Natural killer cell treated with Interleukin-12 subunit alpha and Interleukin-12 subunit beta and Interleukin-15 and Interleukin-18, amount 100 ng/mL, for 72 hours (primary cell): Measurements from ENCODE around the gene DTNBP1. TPM values are rescaled to one million over a fixed set of nuclear protein-coding genes. Genes with fewer than 3 reads are reported as not detected.

ENCODE experiments used
- ATAC-seq, 2 donors: fragments of 150-1000 bp; cut with Tn5 transposase in 1 of 2; sonication (Bioruptor Pico), chemical (Tn5 transposase) in 1 of 2; 2 replicates each; pipeline ENCODE4 v1.10.0; 2021
- DNase-seq: peaks from one replicate; pipeline ENCODE4 v3.0.0; 2022; ENCODE audit warnings: low spot score
- H3K27ac Mint-ChIP-seq, 2 donors: 1 replicate in 1 of 2; 2 replicates in 1 of 2; pipeline ENCODE4 v1.8.0; 2022; ENCODE audit warnings: mixed read lengths in 2 of 2, mild to moderate bottlenecking in 1 of 2, moderate library complexity in 1 of 2
- H3K27me3 Mint-ChIP-seq, 2 donors: 1 replicate in 1 of 2; 2 replicates in 1 of 2; pipeline ENCODE4 v1.8.0; 2022; ENCODE audit warnings: mixed read lengths in 2 of 2
- H3K36me3 Mint-ChIP-seq: one replicate; pipeline ENCODE4 v1.8.0; 2022; ENCODE audit warnings: mixed read lengths
- H3K4me1 Mint-ChIP-seq, 2 donors: 1 replicate in 1 of 2; 2 replicates in 1 of 2; pipeline ENCODE4 v1.8.0; 2022; ENCODE audit warnings: low read depth in 2 of 2, mixed read lengths in 2 of 2, mild to moderate bottlenecking in 1 of 2
- H3K4me3 Mint-ChIP-seq: one replicate; pipeline ENCODE4 v1.8.0; 2022; ENCODE audit warnings: mixed read lengths
- H3K9me3 Mint-ChIP-seq: 2 replicates; pipeline ENCODE4 v1.8.0; 2022; ENCODE audit warnings: mixed read lengths
- total RNA-seq, 2 donors: library from RNA; stranded (reverse); gene quantifications; one replicate each; pipeline ENCODE4 v1.2.3, GENCODE V29; 2022

The DTNBP1 gene
- total RNA-seq, 2 donors from 2014 or later, result 21.5 to 32.6 TPM

GRCh38 chr6:15517600-15517999 is 145.2 kb downstream of the DTNBP1 start:
- H3K9me3 Mint-ChIP-seq, result no peaks in the 10 kb centered on the region
- H3K4me1 Mint-ChIP-seq, result peaks cover 39 to 43% of the 10 kb centered on the region in 2 donors
- H3K27me3 Mint-ChIP-seq, result no peaks in the 10 kb centered on the region
- peaks cover 14% of the 10 kb centered on the region for H3K36me3 Mint-ChIP-seq
- H3K27ac Mint-ChIP-seq, result no peak overlapping the region
- no peak for DNase-seq
- peak in 1 of 2 donors; percentile 2 for ATAC-seq
- H3K4me3 Mint-ChIP-seq, result no peak overlapping the region

- Mint-ChIP-seq H3K36me3 (peaks cover 18% of the 10 kb centered on the region), H3K9me3 (no peaks in the 10 kb centered on the region), H3K4me3 (no peak overlapping the region)
Observed at GRCh38 chr6:15516923-15517560, 145.8 kb downstream of the DTNBP1 start.

DNA sequence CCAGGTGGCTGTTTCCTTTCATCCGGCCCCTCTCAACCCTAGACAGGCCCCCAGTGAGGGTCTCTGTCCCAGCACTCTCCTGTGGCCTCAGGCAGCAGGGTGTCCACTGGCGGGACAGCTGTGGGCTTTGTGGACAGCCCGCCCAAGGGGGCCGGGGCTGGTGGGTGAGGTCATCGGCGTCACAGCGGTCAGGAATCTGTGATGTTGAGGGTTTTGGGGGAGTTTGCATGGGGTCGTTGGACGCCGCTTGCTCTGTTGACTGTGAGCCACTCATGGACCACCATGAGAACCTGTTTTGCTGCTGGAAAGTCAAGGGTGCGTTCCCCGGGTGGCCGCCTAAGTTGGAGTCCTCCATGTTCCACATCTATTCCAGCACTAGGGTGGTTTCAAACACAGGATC is 146.4 kb downstream of the DTNBP1 start:
- no peak for DNase-seq
- Mint-ChIP-seq H3K27ac (no peak overlapping the region), H3K27me3 (no peaks in the 10 kb centered on the region), H3K4me3 (no peak overlapping the region), H3K36me3 (peaks cover 18% of the 10 kb centered on the region), H3K9me3 (no peaks in the 10 kb centered on the region), H3K4me1 (peaks cover 31 to 33% of the 10 kb centered on the region in 2 donors)
- no peak for ATAC-seq

More at GRCh38 chr6:15516923-15517560, 145.8 kb downstream of the DTNBP1 start:
- DNase-seq, result no peak
- no peak for ATAC-seq
- H3K4me1 Mint-ChIP-seq, result peaks cover 36 to 37% of the 10 kb centered on the region in 2 donors
- no peak overlapping the region for H3K27ac Mint-ChIP-seq
- H3K27me3 Mint-ChIP-seq, result no peaks in the 10 kb centered on the region

- no peak for ATAC-seq
- Mint-ChIP-seq H3K4me1 (peaks cover 28 to 35% of the 10 kb centered on the region in 2 donors), H3K27ac (peak overlapping the region in 1 of 2 donors; percentile 16), H3K4me3 (no peak overlapping the region), H3K36me3 (peaks cover 17% of the 10 kb centered on the region), H3K9me3 (no peaks in the 10 kb centered on the region), H3K27me3 (no peaks in the 10 kb centered on the region)
- no peak for DNase-seq
Observed at GRCh38 chr6:15515660-15516375, 147.0 kb downstream of the DTNBP1 start.

DNA sequence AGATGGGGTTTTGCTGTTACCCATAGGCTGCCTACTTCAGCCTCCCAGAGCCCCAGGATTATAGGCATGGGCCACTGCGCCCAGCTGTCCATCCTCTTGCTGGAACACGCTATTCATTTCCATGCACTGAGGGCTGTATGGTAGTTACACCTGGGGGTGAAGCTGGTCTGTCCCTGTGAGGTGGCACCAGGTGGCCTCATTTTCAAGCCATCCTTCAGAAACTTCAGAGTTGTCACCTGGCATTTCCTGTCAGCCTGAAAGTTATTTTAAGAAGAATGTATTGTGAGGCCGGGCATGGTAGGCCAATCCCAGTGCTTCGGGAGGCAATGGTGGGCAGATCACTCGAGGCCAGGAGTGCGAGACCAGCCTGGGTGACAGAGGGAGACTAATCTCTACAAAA is 147.6 kb downstream of the DTNBP1 start:
- DNase-seq (no peak), ATAC-seq (no peak)
- no peak overlapping the region for H3K4me3 Mint-ChIP-seq
- no peaks in the 10 kb centered on the region for H3K27me3 Mint-ChIP-seq
- H3K27ac Mint-ChIP-seq, result peak overlapping the region; percentile 16 to 56
- no peaks in the 10 kb centered on the region for H3K9me3 Mint-ChIP-seq
- H3K4me1 Mint-ChIP-seq, result peaks cover 22 to 35% of the 10 kb centered on the region in 2 donors
- peaks cover 11% of the 10 kb centered on the region for H3K36me3 Mint-ChIP-seq

DNA sequence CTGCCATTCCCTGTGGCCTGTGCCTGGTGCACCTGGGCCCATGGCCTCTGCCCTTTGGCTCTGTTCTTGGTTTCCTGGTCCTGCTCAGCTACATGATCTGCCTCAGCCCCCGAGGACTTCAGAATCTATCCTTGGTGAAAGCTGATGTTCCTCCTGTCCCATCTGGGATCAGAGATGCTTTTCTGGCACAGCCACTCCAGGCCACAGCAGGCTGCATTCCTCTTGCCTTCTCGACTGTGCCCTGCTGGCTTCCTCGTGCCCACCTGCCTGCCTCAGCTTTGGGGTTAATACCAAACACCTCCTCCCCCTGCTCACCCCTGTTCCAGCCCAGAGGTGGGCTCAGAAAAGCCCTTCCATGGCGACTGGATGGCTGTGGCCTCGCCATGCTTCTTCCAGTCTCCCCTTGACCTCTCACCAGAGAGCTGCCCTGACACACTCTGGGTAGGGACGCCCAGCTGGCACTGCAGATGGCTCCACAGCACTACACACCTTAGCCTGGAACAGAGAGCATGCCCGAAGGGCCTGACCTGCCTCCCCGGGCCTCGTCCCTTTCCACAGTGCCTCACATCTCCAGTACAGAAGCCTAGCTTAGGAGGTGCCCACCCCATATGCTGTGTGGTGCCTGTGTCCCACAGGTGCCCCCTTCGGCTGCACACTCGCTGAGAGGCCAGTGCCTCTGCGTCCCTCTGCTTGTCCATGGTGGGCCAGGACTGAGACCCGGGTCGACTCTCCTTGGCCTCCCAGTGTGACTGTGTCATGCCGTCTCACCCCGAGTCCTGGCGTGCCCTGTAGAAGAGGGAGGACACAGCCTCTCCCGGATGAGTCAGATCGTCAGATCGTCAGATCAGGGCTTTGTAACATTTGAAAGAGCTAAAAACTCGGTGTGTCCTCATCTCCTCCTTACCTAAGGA is 148.8 kb downstream of the DTNBP1 start:
- ATAC-seq (no peak), DNase-seq (no peak)
- no peaks in the 10 kb centered on the region for H3K9me3 Mint-ChIP-seq
- H3K27ac Mint-ChIP-seq, result peak overlapping the region; percentile 47 to 56
- H3K27me3 Mint-ChIP-seq, result no peaks in the 10 kb centered on the region
- peaks cover 5% of the 10 kb centered on the region for H3K36me3 Mint-ChIP-seq
- no peak overlapping the region for H3K4me3 Mint-ChIP-seq
- peaks cover 12 to 25% of the 10 kb centered on the region in 2 donors for H3K4me1 Mint-ChIP-seq

- peak overlapping the region in 1 of 2 donors; percentile 47 for H3K27ac Mint-ChIP-seq
- ATAC-seq, result peak in 1 of 2 donors; percentile 15
- no peaks in the 10 kb centered on the region for H3K9me3 Mint-ChIP-seq
- H3K4me3 Mint-ChIP-seq, result no peak overlapping the region
- H3K27me3 Mint-ChIP-seq, result no peaks in the 10 kb centered on the region
- H3K36me3 Mint-ChIP-seq, result peaks cover 10% of the 10 kb centered on the region
- DNase-seq, result no peak
- peaks cover 17 to 24% of the 10 kb centered on the region in 2 donors for H3K4me1 Mint-ChIP-seq
Observed at GRCh38 chr6:15513131-15513771, 149.6 kb downstream of the DTNBP1 start.

DNA sequence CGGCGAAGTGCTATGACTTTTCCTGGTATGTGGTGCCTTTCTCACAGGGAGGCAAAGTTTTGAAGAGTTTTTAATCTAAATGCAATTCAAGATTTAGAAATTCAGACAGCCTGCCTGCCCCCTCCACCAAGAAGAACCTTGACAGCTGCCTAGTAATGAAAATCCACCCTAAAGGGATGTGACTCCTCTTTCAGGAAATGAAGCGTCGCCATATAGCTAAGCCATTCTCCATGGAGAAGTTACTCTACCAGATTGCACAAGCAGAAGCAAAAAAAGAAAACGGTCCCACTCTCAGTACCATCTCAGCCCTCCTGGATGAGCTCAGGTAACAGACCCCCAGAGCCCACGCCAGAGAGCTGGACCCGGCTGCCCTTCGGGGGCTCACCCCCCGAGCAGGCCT is 150.1 kb downstream of the DTNBP1 start:
- DNase-seq, result no peak
- Mint-ChIP-seq H3K4me3 (no peak overlapping the region), H3K27ac (peak overlapping the region in 1 of 2 donors; percentile 39), H3K9me3 (no peaks in the 10 kb centered on the region), H3K27me3 (no peaks in the 10 kb centered on the region), H3K4me1 (peaks cover 17 to 23% of the 10 kb centered on the region in 2 donors), H3K36me3 (peaks cover 10% of the 10 kb centered on the region)
- ATAC-seq, result no peak

- no peak overlapping the region for H3K4me3 Mint-ChIP-seq
- H3K9me3 Mint-ChIP-seq, result no peaks in the 10 kb centered on the region
- DNase-seq, result no peak
- H3K36me3 Mint-ChIP-seq, result peaks cover 10% of the 10 kb centered on the region
- no peaks in the 10 kb centered on the region for H3K27me3 Mint-ChIP-seq
- no peak for ATAC-seq
- H3K27ac Mint-ChIP-seq, result peak overlapping the region in 1 of 2 donors; percentile 39
- peaks cover 17 to 27% of the 10 kb centered on the region in 2 donors for H3K4me1 Mint-ChIP-seq
Observed at GRCh38 chr6:15512126-15512525, 150.7 kb downstream of the DTNBP1 start.

- DNase-seq (no peak), ATAC-seq (no peak)
- no peaks in the 10 kb centered on the region for H3K9me3 Mint-ChIP-seq
- peak overlapping the region; percentile 39 to 67 for H3K27ac Mint-ChIP-seq
- H3K4me1 Mint-ChIP-seq, result peaks cover 17 to 32% of the 10 kb centered on the region in 2 donors
- H3K36me3 Mint-ChIP-seq, result peaks cover 10% of the 10 kb centered on the region
- H3K4me3 Mint-ChIP-seq, result no peak overlapping the region
- H3K27me3 Mint-ChIP-seq, result no peaks in the 10 kb centered on the region
Observed at GRCh38 chr6:15511248-15512125, 151.3 kb downstream of the DTNBP1 start.

DNA sequence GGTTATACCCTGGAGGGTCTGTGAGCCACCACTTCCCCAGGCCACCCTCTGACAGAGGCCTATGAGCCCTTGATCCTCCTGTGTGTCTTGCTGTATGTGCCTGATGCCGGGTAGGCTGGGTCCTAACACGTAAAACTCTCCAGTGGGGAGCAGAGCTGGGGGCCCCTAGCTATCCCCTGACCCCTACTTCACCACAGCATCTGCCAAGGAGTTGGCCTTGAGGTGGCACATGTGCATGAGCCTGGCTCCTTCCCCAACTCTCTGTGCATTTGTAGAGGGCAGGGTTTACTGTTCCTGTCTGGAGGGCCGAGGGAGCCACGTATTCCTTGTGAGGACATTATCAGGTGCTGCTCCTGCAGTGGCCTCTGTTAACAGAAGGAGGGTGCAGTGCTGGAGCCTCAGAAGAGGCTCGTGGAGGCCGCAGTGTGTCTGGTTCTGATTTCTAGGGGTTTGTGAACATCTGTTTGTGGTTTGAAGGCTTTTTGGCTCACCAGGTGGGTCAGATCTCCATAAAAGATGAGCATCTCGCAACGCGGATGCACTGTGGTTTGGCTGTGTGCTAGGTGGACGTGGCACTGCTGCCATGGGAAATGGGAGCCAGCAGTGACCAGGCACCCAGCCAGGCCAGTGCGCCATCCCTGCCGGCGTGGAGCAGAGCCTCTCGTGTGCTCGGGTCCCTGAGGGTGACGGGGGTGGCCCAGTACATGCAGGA is 152.1 kb downstream of the DTNBP1 start:
- Mint-ChIP-seq H3K9me3 (no peaks in the 10 kb centered on the region), H3K36me3 (peaks cover 10% of the 10 kb centered on the region), H3K4me1 (peaks cover 22 to 40% of the 10 kb centered on the region in 2 donors), H3K4me3 (no peak overlapping the region), H3K27ac (peak overlapping the region in 1 of 2 donors; percentile 67), H3K27me3 (no peaks in the 10 kb centered on the region)
- no peak for ATAC-seq
- DNase-seq, result no peak

GRCh38 chr6:15510121-15510520 is 152.7 kb downstream of the DTNBP1 start:
- DNase-seq, result no peak
- no peaks in the 10 kb centered on the region for H3K27me3 Mint-ChIP-seq
- no peak overlapping the region for H3K4me3 Mint-ChIP-seq
- H3K27ac Mint-ChIP-seq, result peak overlapping the region in 1 of 2 donors; percentile 67
- H3K4me1 Mint-ChIP-seq, result peaks cover 26 to 44% of the 10 kb centered on the region in 2 donors
- no peaks in the 10 kb centered on the region for H3K9me3 Mint-ChIP-seq
- ATAC-seq, result no peak
- H3K36me3 Mint-ChIP-seq, result peaks cover 10% of the 10 kb centered on the region
